Astrocyte (in vitro differentiated cells and primary cell): ENCODE results near the gene HBZ. TPM values are rescaled to one million over a fixed set of nuclear protein-coding genes. Genes with fewer than 3 reads are reported as not detected.

Source experiments
- DNase-seq: peaks from one replicate; pipeline ENCODE4 v3.0.0-alpha.2; 2010; ENCODE audit warnings: low read depth
- FAIRE-seq: peaks from 2 replicates; lab custom pipeline; 2011; peaks lifted over from hg19 to GRCh38; lab: Jason Lieb, UNC
- H2AFZ ChIP-seq: 2 replicates; pipeline ENCODE4 v1.6.0; 2012; ENCODE audit warnings: low read depth, low read length, inconsistent platforms
- H3K27ac ChIP-seq: 2 replicates; pipeline ENCODE4 v1.5.1; 2011; ENCODE audit warnings: low read depth, low read length, inconsistent platforms
- H3K27me3 ChIP-seq: 2 replicates; pipeline ENCODE4 v1.6.0; 2011; ENCODE audit warnings: low read length, inconsistent platforms; ENCODE audit not compliant: insufficient read depth
- H3K36me3 ChIP-seq: 2 replicates; pipeline ENCODE4 v1.5.1; 2011; ENCODE audit warnings: low read length, inconsistent platforms; ENCODE audit not compliant: insufficient read depth
- H3K4me1 ChIP-seq: 2 replicates; pipeline ENCODE4 v1.5.1; 2011; ENCODE audit warnings: low read length, inconsistent platforms; ENCODE audit not compliant: insufficient read depth
- H3K4me2 ChIP-seq: 2 replicates; pipeline ENCODE4 v1.6.0; 2012; ENCODE audit warnings: low read length, inconsistent platforms
- H3K4me3 ChIP-seq: 2 replicates; pipeline ENCODE4 v1.5.1; 2011; ENCODE audit warnings: low read depth, mild to moderate bottlenecking, low read length, inconsistent platforms; ENCODE audit not compliant: insufficient read depth
- H3K79me2 ChIP-seq: 2 replicates; pipeline ENCODE4 v1.6.0; 2012; ENCODE audit warnings: mild to moderate bottlenecking, low read length, inconsistent platforms; ENCODE audit not compliant: insufficient read depth
- H3K9ac ChIP-seq: 2 replicates; pipeline ENCODE4 v1.6.0; 2012; ENCODE audit warnings: mild to moderate bottlenecking, low read length, inconsistent platforms
- H3K9me3 ChIP-seq: 2 replicates; pipeline ENCODE4 v1.5.1; 2012; ENCODE audit warnings: low read depth, mild to moderate bottlenecking, low read length, inconsistent platforms; ENCODE audit not compliant: insufficient read depth
- H4K20me1 ChIP-seq: 2 replicates; pipeline ENCODE4 v1.6.0; 2012; ENCODE audit warnings: low read length, inconsistent platforms; ENCODE audit not compliant: insufficient read depth
- H3K27ac Mint-ChIP-seq: one replicate; pipeline ENCODE4 v1.8.0; 2021; ENCODE audit warnings: mild to moderate bottlenecking, mixed read lengths; ENCODE audit not compliant: unreplicated experiment
- H3K27me3 Mint-ChIP-seq: one replicate; pipeline ENCODE4 v1.8.0; 2021; ENCODE audit warnings: low read depth, mixed read lengths; ENCODE audit not compliant: unreplicated experiment
- H3K36me3 Mint-ChIP-seq: one replicate; pipeline ENCODE4 v1.8.0; 2021; ENCODE audit warnings: low read depth, mixed read lengths; ENCODE audit not compliant: unreplicated experiment
- H3K4me1 Mint-ChIP-seq: one replicate; pipeline ENCODE4 v1.8.0; 2021; ENCODE audit warnings: low read depth, mixed read lengths; ENCODE audit not compliant: unreplicated experiment
- H3K4me3 Mint-ChIP-seq: one replicate; pipeline ENCODE4 v1.8.0; 2021; ENCODE audit warnings: mild to moderate bottlenecking, moderate library complexity, mixed read lengths; ENCODE audit not compliant: unreplicated experiment
- H3K9me3 Mint-ChIP-seq: one replicate; pipeline ENCODE4 v1.8.0; 2021; ENCODE audit warnings: mild to moderate bottlenecking, mixed read lengths; ENCODE audit not compliant: unreplicated experiment
- CTCF ChIP-seq: IDR thresholded peaks from 2 replicates; pipeline ENCODE4 v1.5.1; 2011; ENCODE audit warnings: low read depth, mild to moderate bottlenecking, inconsistent platforms, low read length, moderate library complexity; ENCODE audit not compliant: insufficient read depth
- EZH2 ChIP-seq: IDR thresholded peaks from 2 replicates; pipeline ENCODE4 v1.6.1; 2012; ENCODE audit warnings: mild to moderate bottlenecking, low read length, inconsistent platforms; ENCODE audit not compliant: insufficient read depth
- total RNA-seq: library from RNA; stranded (reverse); gene quantifications from 2 replicates; pipeline ENCODE4 v1.2.1, GENCODE V29; 2021

Gene HBZ
- total RNA-seq, 1 donor from 2014 or later: not detected

DNA sequence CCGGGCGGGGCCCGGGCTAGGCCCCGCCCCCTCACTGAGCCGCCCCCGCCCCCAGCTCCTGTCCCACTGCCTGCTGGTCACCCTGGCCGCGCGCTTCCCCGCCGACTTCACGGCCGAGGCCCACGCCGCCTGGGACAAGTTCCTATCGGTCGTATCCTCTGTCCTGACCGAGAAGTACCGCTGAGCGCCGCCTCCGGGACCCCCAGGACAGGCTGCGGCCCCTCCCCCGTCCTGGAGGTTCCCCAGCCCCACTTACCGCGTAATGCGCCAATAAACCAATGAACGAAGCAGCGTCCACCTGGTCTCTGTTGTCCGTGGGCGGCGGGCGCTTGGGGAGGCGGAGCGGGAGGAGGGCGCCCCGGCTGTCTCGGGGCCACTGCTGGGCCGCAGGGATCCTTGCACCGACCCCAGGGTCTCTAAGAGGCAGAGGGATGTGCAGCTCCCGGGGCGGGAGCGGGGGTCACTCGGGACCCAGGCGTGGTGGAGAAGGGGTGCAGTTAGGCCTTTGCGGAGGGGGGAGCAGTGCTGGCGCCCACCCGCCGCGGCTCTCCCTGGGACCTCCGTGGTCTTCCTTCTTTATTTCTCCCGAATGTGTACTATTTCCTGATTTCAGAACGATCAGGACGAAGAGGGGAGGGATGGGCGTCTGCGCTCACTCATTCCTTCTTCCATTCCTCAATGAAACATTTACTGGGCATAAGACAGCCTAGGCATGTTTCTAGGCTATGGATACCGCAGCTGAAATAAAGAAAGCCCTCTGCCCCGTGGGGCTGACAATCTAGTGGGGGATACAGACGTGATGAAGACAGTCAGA lies 2.0 kb downstream of the HBZ start:
- H2AFZ ChIP-seq: peak overlapping the region; percentile 7
- TF ChIP-seq EZH2 (peak; percentile 62), CTCF (no peak)
- peaks cover 2% of the 10 kb centered on the region for H3K9me3 Mint-ChIP-seq

GRCh38 chr16:155031-155398 lies 2.6 kb downstream of the HBZ start:
- peaks cover 4% of the 10 kb centered on the region for H3K9me3 Mint-ChIP-seq
- FAIRE-seq: no peak
- H3K4me1 Mint-ChIP-seq: peaks cover 3% of the 10 kb centered on the region
- H3K36me3 ChIP-seq: no peaks in the 10 kb centered on the region
- H4K20me1 ChIP-seq: no peaks in the 10 kb centered on the region
- peaks cover 7% of the 10 kb centered on the region for H3K4me1 ChIP-seq
- H3K9me3 ChIP-seq: no peaks in the 10 kb centered on the region
- H2AFZ ChIP-seq: peak overlapping the region; percentile 7
- H3K36me3 Mint-ChIP-seq: peaks cover 3% of the 10 kb centered on the region
- TF ChIP-seq CTCF (no peak), EZH2 (no peak)
- H3K27me3 Mint-ChIP-seq: peaks cover 47% of the 10 kb centered on the region
- H3K27me3 ChIP-seq: peaks cover 21% of the 10 kb centered on the region
- H3K27ac Mint-ChIP-seq: peak overlapping the region; percentile 50
- DNase-seq: no peak
- peak overlapping the region; percentile 85 for H3K4me3 Mint-ChIP-seq
- H3K79me2 ChIP-seq: no peaks in the 10 kb centered on the region
- H3K4me3 ChIP-seq: no peak overlapping the region
- no peak overlapping the region for H3K9ac ChIP-seq
- H3K27ac ChIP-seq: no peak overlapping the region
- H3K4me2 ChIP-seq: peak overlapping the region; percentile 88

More for the DNA sequence above, 2.0 kb downstream of the HBZ start:
- Mint-ChIP-seq H3K27ac (peak overlapping the region; percentile 50), H3K36me3 (peaks cover 3% of the 10 kb centered on the region), H3K4me1 (peaks cover 4% of the 10 kb centered on the region), H3K27me3 (peaks cover 44% of the 10 kb centered on the region), H3K4me3 (peak overlapping the region; percentile 85)
- DNase-seq: peak; percentile 29
- Histone ChIP-seq H3K27me3 (peaks cover 19% of the 10 kb centered on the region), H3K4me1 (peaks cover 7% of the 10 kb centered on the region), H3K9me3 (no peaks in the 10 kb centered on the region), H3K4me3 (peak overlapping the region; percentile 52), H4K20me1 (no peaks in the 10 kb centered on the region), H3K79me2 (no peaks in the 10 kb centered on the region), H3K4me2 (peak overlapping the region; percentile 88), H3K9ac (no peak overlapping the region), H3K36me3 (no peaks in the 10 kb centered on the region), H3K27ac (no peak overlapping the region)
- no peak for FAIRE-seq
